Tibial nerve (tissue), 4 donors: ENCODE results near the gene OLA1. TPM values are rescaled to one million over a fixed set of nuclear protein-coding genes. Genes with fewer than 3 reads are reported as not detected.

Source experiments
- DNase-seq, 2 donors: peaks; one replicate each; pipeline ENCODE4 v3.0.0-alpha.2; 2019; ENCODE audit warnings: low spot score in 2 of 2
- H3K27ac ChIP-seq, 4 donors: fragments of 200-600 bp; sonication (generic) in 3 of 4; one replicate each; pipeline ENCODE4 v1.5.1; 2017 to 2019; ENCODE audit warnings: mild to moderate bottlenecking in 1 of 4
- H3K27me3 ChIP-seq, 2 donors: fragments of 200-600 bp; sonication (generic) in 1 of 2; one replicate each; pipeline versions ENCODE4 v1.5.1 to v1.6.0; 2017 to 2019
- H3K36me3 ChIP-seq, 3 donors: fragments of 200-600 bp; sonication (generic); one replicate each; pipeline ENCODE4 v1.5.1; 2018 to 2019
- H3K4me1 ChIP-seq, 4 donors: fragments of 200-600 bp; sonication (generic) in 3 of 4; one replicate each; pipeline ENCODE4 v1.5.1; 2017 to 2019
- H3K4me3 ChIP-seq, 4 donors: fragments of 200-600 bp; sonication (generic) in 3 of 4; one replicate each; pipeline ENCODE4 v1.5.1; 2017 to 2019; ENCODE audit warnings: mild to moderate bottlenecking in 1 of 4, moderate library complexity in 1 of 4
- H3K9me3 ChIP-seq, 4 donors: fragments of 200-600 bp; sonication (generic) in 3 of 4; one replicate each; pipeline ENCODE4 v1.5.1; 2017 to 2019
- CTCF ChIP-seq, 5 experiments: fragments of 200-600 bp in 3 of 5; fragments of 450-650 bp in 2 of 5; sonication (generic) in 3 of 5; IDR thresholded peaks; one replicate each; pipeline ENCODE4 v1.5.1; 2016 to 2019; ENCODE audit warnings: antibody characterized with exemption in 5 of 5, mild to moderate bottlenecking in 3 of 5, moderate library complexity in 2 of 5
- EP300 ChIP-seq, 2 donors: sonication (generic); formaldehyde crosslinking; IDR thresholded peaks; one replicate each; pipeline ENCODE4 v1.6.1; 2017; ENCODE audit warnings: antibody characterized with exemption in 2 of 2, mild to moderate bottlenecking in 1 of 2
- POLR2A ChIP-seq, 2 donors: fragments of 450-650 bp; IDR thresholded peaks; one replicate each; pipeline ENCODE4 v1.6.1; 2017; ENCODE audit warnings: antibody characterized with exemption in 2 of 2, mild to moderate bottlenecking in 2 of 2, moderate library complexity in 2 of 2
- WGBS, 2 donors: methylation state at CpG; one replicate each; pipeline ENCODE4 v1.1.5; 2018; 5-methylcytosine and 5-hydroxymethylcytosine counted together
- total RNA-seq, 4 donors: library from RNA; depleted of rRNA; stranded (reverse); fragments of >200 nt; gene quantifications; one replicate each; pipeline ENCODE4 v1.1.0, GENCODE V29; 2016

Gene OLA1
- total RNA-seq, 4 donors from 2014 or later, result 32.0 to 69.0 (median 45.5) TPM

GRCh38 chr2:174177316-174177890, 70.9 kb downstream of the OLA1 start:
- Histone ChIP-seq H3K9me3 (peaks cover 0 to 33% (median 12%) of the 10 kb centered on the region in 4 donors), H3K27me3 (no peaks in the 10 kb centered on the region), H3K4me1 (peaks cover 0 to 7% (median 0%) of the 10 kb centered on the region in 4 donors), H3K4me3 (no peak overlapping the region), H3K36me3 (peaks cover 0 to 6% (median 0%) of the 10 kb centered on the region in 3 donors), H3K27ac (no peak overlapping the region)
- TF ChIP-seq CTCF (IDR thresholded peaks at IDR 0.05), result no peak
- no peak for TF ChIP-seq POLR2A (IDR thresholded peaks at IDR 0.05)
- TF ChIP-seq EP300 (IDR thresholded peaks at IDR 0.05), result no peak
- WGBS, 2 donors, result 52 to 60% methylated on average over 2 of the region's 2 CpGs
- DNase-seq, result no peak

- Histone ChIP-seq H3K27ac (no peak overlapping the region), H3K4me1 (peaks cover 0 to 7% (median 0%) of the 10 kb centered on the region in 4 donors), H3K36me3 (peaks cover 0 to 10% (median 0%) of the 10 kb centered on the region in 3 donors), H3K4me3 (no peak overlapping the region), H3K9me3 (peaks cover 0 to 34% (median 12%) of the 10 kb centered on the region in 4 donors), H3K27me3 (no peaks in the 10 kb centered on the region)
- DNase-seq, result no peak
- 35 to 67% methylated on average over 1 of the region's 1 CpG for WGBS, 2 donors
- no peak for TF ChIP-seq CTCF (IDR thresholded peaks at IDR 0.05)
- TF ChIP-seq POLR2A (IDR thresholded peaks at IDR 0.05), result no peak
- no peak for TF ChIP-seq EP300 (IDR thresholded peaks at IDR 0.05)
These were observed 71.4 kb downstream of the OLA1 start for GRCh38 chr2:174176898-174177297.

GRCh38 chr2:174174741-174175140, 73.6 kb downstream of the OLA1 start:
- Histone ChIP-seq H3K27me3 (no peaks in the 10 kb centered on the region), H3K4me1 (no peaks in the 10 kb centered on the region), H3K36me3 (peaks cover 0 to 14% (median 0%) of the 10 kb centered on the region in 3 donors), H3K4me3 (no peak overlapping the region), H3K27ac (no peak overlapping the region), H3K9me3 (peaks cover 0 to 54% (median 15%) of the 10 kb centered on the region in 4 donors)
- WGBS, 2 donors, result 86 to 89% methylated on average over 2 of the region's 2 CpGs
- DNase-seq, result no peak
- TF ChIP-seq EP300 (IDR thresholded peaks at IDR 0.05) (no peak), CTCF (IDR thresholded peaks at IDR 0.05) (no peak), POLR2A (IDR thresholded peaks at IDR 0.05) (no peak)

GRCh38 chr2:174172802-174173355, 75.5 kb downstream of the OLA1 start:
- no peak for DNase-seq
- 87 to 95% methylated on average over 5 of the region's 5 CpGs for WGBS, 2 donors
- TF ChIP-seq CTCF (IDR thresholded peaks at IDR 0.05) (no peak), POLR2A (IDR thresholded peaks at IDR 0.05) (no peak), EP300 (IDR thresholded peaks at IDR 0.05) (no peak)
- H3K4me3 ChIP-seq, result no peak overlapping the region
- peaks cover 0 to 72% (median 22%) of the 10 kb centered on the region in 4 donors for H3K9me3 ChIP-seq
- no peak overlapping the region for H3K27ac ChIP-seq
- no peaks in the 10 kb centered on the region for H3K4me1 ChIP-seq
- H3K36me3 ChIP-seq, result peaks cover 0 to 24% (median 0%) of the 10 kb centered on the region in 3 donors
- no peaks in the 10 kb centered on the region for H3K27me3 ChIP-seq

- H3K9me3 ChIP-seq, result peaks cover 0 to 75% (median 23%) of the 10 kb centered on the region in 4 donors
- WGBS, 2 donors, result 94 to 95% methylated on average over 23 of the region's 23 CpGs
These were observed 76.5 kb downstream of the OLA1 start for GRCh38 chr2:174171686-174172445.

More at GRCh38 chr2:174171686-174172445, 76.5 kb downstream of the OLA1 start:
- H3K36me3 ChIP-seq, result peaks cover 0 to 24% (median 0%) of the 10 kb centered on the region in 3 donors
- TF ChIP-seq CTCF (IDR thresholded peaks at IDR 0.05) (no peak), POLR2A (IDR thresholded peaks at IDR 0.05) (no peak), EP300 (IDR thresholded peaks at IDR 0.05) (no peak)
- H3K27ac ChIP-seq, result no peak overlapping the region
- no peak for DNase-seq
- no peaks in the 10 kb centered on the region for H3K27me3 ChIP-seq
- H3K4me3 ChIP-seq, result no peak overlapping the region
- H3K4me1 ChIP-seq, result no peaks in the 10 kb centered on the region
